Stimulated activated CD8-positive, alpha-beta memory T cell treated with anti-CD3 and anti-CD28 coated beads, Interleukin-15, amount 100 ng/mL, for 48 hours (primary cell): ENCODE results near the gene GPAT2.
"Not testable (repeated sequence)": the region's sequence is repeated elsewhere in the genome, so short reads cannot be mapped to it uniquely, and the experiment has no call there.

Experiments
- DNase-seq, 2 donors: peaks; one replicate each; pipeline ENCODE4 v3.0.0-alpha.2; 2020; ENCODE audit warnings: low read depth in 2 of 2

GPAT2 gene

GRCh38 chr2:96034792-96035191, at the start of gene GPAT2:
Gene GPAT2 (minus strand): TSS chr2:96034916. CDS start chr2:96032359, 2,557 bp downstream.
- not testable (repeated sequence) for DNase-seq

- DNase-seq, result no peak
Observed at GRCh38 chr2:96083989-96084857, 49.5 kb upstream of the GPAT2 start.

GRCh38 chr2:96083064-96083939, 48.6 kb upstream of the GPAT2 start:
- DNase-seq, result no peak

GRCh38 chr2:96082211-96083063, 47.7 kb upstream of the GPAT2 start:
- DNase-seq, result no peak

GRCh38 chr2:96081042-96081441, 46.3 kb upstream of the GPAT2 start:
- DNase-seq, result no peak

- DNase-seq, result no peak
Observed at GRCh38 chr2:96075199-96075771, 40.6 kb upstream of the GPAT2 start.

GRCh38 chr2:96074156-96074555, 39.4 kb upstream of the GPAT2 start:
- DNase-seq, result no peak

- DNase-seq, result no peak
Observed at GRCh38 chr2:96073170-96073775, 38.6 kb upstream of the GPAT2 start.

- DNase-seq, result no peak
Observed at GRCh38 chr2:96072746-96073145, 38.0 kb upstream of the GPAT2 start.

GRCh38 chr2:96071977-96072491, 37.3 kb upstream of the GPAT2 start:
- not testable (repeated sequence) for DNase-seq

- DNase-seq, result not testable (repeated sequence)
Observed at GRCh38 chr2:96071087-96071976, 36.6 kb upstream of the GPAT2 start.

- not testable (repeated sequence) for DNase-seq
Observed at GRCh38 chr2:96070351-96070750, 35.6 kb upstream of the GPAT2 start.

GRCh38 chr2:96069878-96070277, 35.2 kb upstream of the GPAT2 start:
- not testable (repeated sequence) for DNase-seq

- not testable (repeated sequence) for DNase-seq
Observed at GRCh38 chr2:96067902-96068581, 33.3 kb upstream of the GPAT2 start.

GRCh38 chr2:96067098-96067660, 32.5 kb upstream of the GPAT2 start:
- not testable (repeated sequence) for DNase-seq

GRCh38 chr2:96066511-96066910, 31.8 kb upstream of the GPAT2 start:
- DNase-seq, result not testable (repeated sequence)

- not testable (repeated sequence) for DNase-seq
Observed at GRCh38 chr2:96065954-96066353, 31.2 kb upstream of the GPAT2 start.

- DNase-seq, result no peak
Observed at GRCh38 chr2:96065381-96065930, 30.7 kb upstream of the GPAT2 start.
